ENCODE results near the gene MT3.

- TF ChIP-seq CTCF (conservative IDR thresholded peaks at IDR 0.05; ENCODE audit: low read depth in 2 of 2) (no peak), EZH2 (IDR thresholded peaks at IDR 0.05; ENCODE audit: low read depth, unreplicated experiment) (no peak), EZH2phosphoT487 (IDR thresholded peaks at IDR 0.05; ENCODE audit: unreplicated experiment) (no peak), ETS1 (IDR thresholded peaks at IDR 0.05) (no peak), JUNB (IDR thresholded peaks at IDR 0.05; ENCODE audit: unreplicated experiment) (no peak)
Observed at GRCh38 chr16:56549744-56550385, 39.5 kb upstream of the MT3 start.

Data from GM23338 (cell line).